HG03571 (cell line): ENCODE measurements around the gene MEIS3.
A peak's percentile ranks its signal among the peaks of the same experiment; 100 is the strongest.

ENCODE experiments used
- ATAC-seq: cut with Tn5 transposase; IDR thresholded peaks from one replicate; pipeline ENCODE4 v1.9.1; 2021; ENCODE audit not compliant: unreplicated experiment

Gene MEIS3

GRCh38 chr19:47419030-47419783, at the start of gene MEIS3:
Gene MEIS3, minus strand, starts transcription at chr19:47419527. Its CDS starts 446 bp downstream, at chr19:47419081.
- no peak for ATAC-seq

- no peak for ATAC-seq
Measured at GRCh38 chr19:47467914-47468313, 48.6 kb upstream of the MEIS3 start.

GRCh38 chr19:47465957-47466356, 46.6 kb upstream of the MEIS3 start:
- no peak for ATAC-seq

- ATAC-seq: no peak
Measured at GRCh38 chr19:47464675-47465419, 45.5 kb upstream of the MEIS3 start.

GRCh38 chr19:47461876-47462275, 42.5 kb upstream of the MEIS3 start:
- no peak for ATAC-seq

GRCh38 chr19:47459477-47459876, 40.1 kb upstream of the MEIS3 start:
- no peak for ATAC-seq

- ATAC-seq: no peak
Measured at GRCh38 chr19:47458672-47459071, 39.3 kb upstream of the MEIS3 start.

- no peak for ATAC-seq
Measured at GRCh38 chr19:47456721-47457474, 37.6 kb upstream of the MEIS3 start.

GRCh38 chr19:47450478-47450877, 31.2 kb upstream of the MEIS3 start:
- no peak for ATAC-seq

- no peak for ATAC-seq
Measured at GRCh38 chr19:47448360-47448727, 29.0 kb upstream of the MEIS3 start.

GRCh38 chr19:47447470-47448359, 28.4 kb upstream of the MEIS3 start:
- ATAC-seq: no peak

GRCh38 chr19:47446534-47447469, 27.5 kb upstream of the MEIS3 start:
- no peak for ATAC-seq

GRCh38 chr19:47445937-47446402, 26.6 kb upstream of the MEIS3 start:
- ATAC-seq: no peak

GRCh38 chr19:47445527-47445926, 26.2 kb upstream of the MEIS3 start:
- ATAC-seq: no peak

- no peak for ATAC-seq
Measured at GRCh38 chr19:47444388-47444821, 25.1 kb upstream of the MEIS3 start.

GRCh38 chr19:47443331-47443730, 24.0 kb upstream of the MEIS3 start:
- ATAC-seq: no peak

- ATAC-seq: no peak
Measured at GRCh38 chr19:47438793-47439220, 19.5 kb upstream of the MEIS3 start.

GRCh38 chr19:47437500-47437899, 18.2 kb upstream of the MEIS3 start:
- ATAC-seq: no peak

GRCh38 chr19:47436712-47437401, 17.5 kb upstream of the MEIS3 start:
- ATAC-seq: peak; percentile 61
